Ovary (tissue), 9 donors: Measurements from ENCODE around the gene RASAL2. TPM values are rescaled to one million over a fixed set of nuclear protein-coding genes. Genes with fewer than 3 reads are reported as not detected.

ENCODE experiments used
- DNase-seq, 5 donors: peaks; one replicate each; pipeline ENCODE4 v3.0.0-alpha.2; 2019 to 2020
- H3K27ac ChIP-seq, 2 donors: fragments of 200-600 bp; one replicate each; pipeline versions ENCODE4 v1.5.1 to v1.8.0; 2019 to 2022
- H3K27me3 ChIP-seq: fragments of 200-600 bp; one replicate; pipeline ENCODE4 v1.8.0; 2022
- H3K36me3 ChIP-seq: fragments of 200-600 bp; sonication (generic); one replicate; pipeline ENCODE4 v1.5.1; 2019
- H3K4me1 ChIP-seq: one replicate; pipeline ENCODE4 v1.8.1; 2013; ENCODE audit warnings: mild to moderate bottlenecking, moderate library complexity; ENCODE audit not compliant: insufficient read depth
- H3K4me3 ChIP-seq: fragments of 200-600 bp; sonication (generic); one replicate; pipeline ENCODE4 v1.5.1; 2017
- H3K9me3 ChIP-seq, 2 donors: fragments of 200-600 bp in 1 of 2; sonication (generic) in 1 of 2; one replicate each; pipeline versions ENCODE4 v1.5.1 to v1.8.1; 2013 to 2019; ENCODE audit warnings: mild to moderate bottlenecking in 1 of 2, moderate library complexity in 1 of 2
- CTCF ChIP-seq, 3 donors: fragments of 450-650 bp in 2 of 3; fragments of 200-600 bp in 1 of 3; IDR thresholded peaks; one replicate each; pipeline versions ENCODE4 v1.5.1 to v1.8.0; 2016 to 2022; ENCODE audit warnings: antibody characterized with exemption in 3 of 3, mild to moderate bottlenecking in 1 of 3
- EP300 ChIP-seq: sonication (generic); formaldehyde crosslinking; IDR thresholded peaks from one replicate; pipeline ENCODE4 v1.6.1; 2017; ENCODE audit warnings: antibody characterized with exemption
- POLR2A ChIP-seq: fragments of 450-650 bp; IDR thresholded peaks from one replicate; pipeline ENCODE4 v1.6.1; 2017; ENCODE audit warnings: antibody characterized with exemption, mild to moderate bottlenecking, moderate library complexity
- WGBS, 3 donors: extraction: QIAGEN DNeasy Blood & Tissue Kit in 1 of 3; methylation state at CpG; one replicate each; pipeline versions ENCODE4 v1.1.5 to v1.1.7; 2013 to 2017; 5-methylcytosine and 5-hydroxymethylcytosine counted together
- intact Hi-C, 4 donors: fragments of 100-400 bp; cut with DNase I; formaldehyde crosslinking; loops; one replicate each; pipeline versions ENCODE4 v1.11.0 to v1.15.1; 2022 to 2023
- polyA plus RNA-seq, 2 donors: library from polyadenylated mRNA; stranded (reverse); fragments of 200-250 nt in 1 of 2; fragments of 350-450 nt in 1 of 2; fragmentation: Illumina TruSeq in 1 of 2; extraction: RNeasy Lipid Tissue Mini Kit (QIAGEN cat#74804) in 1 of 2; gene quantifications; one replicate each; pipeline ENCODE4 v1.2.3, GENCODE V29; 2013 to 2014
- total RNA-seq, 7 donors: library from RNA; depleted of rRNA in 2 of 7; stranded (reverse); fragments of >200 nt in 2 of 7; fragmentation: NEBNext Ultra II Directional in 3 of 7; extraction: Animal tissue kit (Norgen Biotek cat#: 25700) in 3 of 7; gene quantifications; one replicate each; pipeline versions ENCODE4 v1.1.0 to v1.2.4, GENCODE V29; 2016 to 2023
- donor health status: DM: no; HTN: no; CAD: no; lungs with moderate emphysema.
- donor health status: DM: no; HTN: no; CAD: no.
- donor health status: Bipolar disorder and iron deficiency.
- donor health status: DM: yes; HTN: yes; CAD: no.
- donor health status: DM: no; HTN: no; CAD: no.
- donor health status: DM: yes; HTN: yes; CAD: no.

Gene RASAL2
- total and polyA plus RNA-seq, 9 donors: 4.2 to 20.5 (median 11.5) TPM

GRCh38 chr1:178521241-178521640, 427.3 kb downstream of the RASAL2 start:
- Histone ChIP-seq H3K27ac (no peak overlapping the region), H3K27me3 (no peaks in the 10 kb centered on the region), H3K4me3 (no peak overlapping the region), H3K9me3 (no peaks in the 10 kb centered on the region), H3K36me3 (no peaks in the 10 kb centered on the region), H3K4me1 (no peaks in the 10 kb centered on the region)
- DNase-seq: peak in 1 of 5 donors; percentile 13
- 81 to 99% (median 96%) methylated on average over 4 of the region's 4 CpGs for WGBS, 3 donors
- TF ChIP-seq CTCF (IDR thresholded peaks at IDR 0.05) (no peak), EP300 (no peak), POLR2A (no peak)
- intact Hi-C loops: loop anchor here in 1 of 4 donors (10.0 kb wide), 1 partner anchor 854 kb away; no protein-coding TSS in a partner anchor

GRCh38 chr1:178527117-178527516, 433.2 kb downstream of the RASAL2 start:
- Histone ChIP-seq H3K9me3 (no peaks in the 10 kb centered on the region), H3K27ac (no peak overlapping the region), H3K4me1 (no peaks in the 10 kb centered on the region), H3K36me3 (no peaks in the 10 kb centered on the region), H3K27me3 (no peaks in the 10 kb centered on the region), H3K4me3 (no peak overlapping the region)
- intact Hi-C loops: loop anchor here in 1 of 4 donors (10.0 kb wide), 1 partner anchor 848 kb away; no protein-coding TSS in a partner anchor
- WGBS, 3 donors: 89 to 94% (median 93%) methylated on average over 4 of the region's 4 CpGs
- TF ChIP-seq EP300: no peak
- no peak for TF ChIP-seq POLR2A
- no peak for DNase-seq

DNA sequence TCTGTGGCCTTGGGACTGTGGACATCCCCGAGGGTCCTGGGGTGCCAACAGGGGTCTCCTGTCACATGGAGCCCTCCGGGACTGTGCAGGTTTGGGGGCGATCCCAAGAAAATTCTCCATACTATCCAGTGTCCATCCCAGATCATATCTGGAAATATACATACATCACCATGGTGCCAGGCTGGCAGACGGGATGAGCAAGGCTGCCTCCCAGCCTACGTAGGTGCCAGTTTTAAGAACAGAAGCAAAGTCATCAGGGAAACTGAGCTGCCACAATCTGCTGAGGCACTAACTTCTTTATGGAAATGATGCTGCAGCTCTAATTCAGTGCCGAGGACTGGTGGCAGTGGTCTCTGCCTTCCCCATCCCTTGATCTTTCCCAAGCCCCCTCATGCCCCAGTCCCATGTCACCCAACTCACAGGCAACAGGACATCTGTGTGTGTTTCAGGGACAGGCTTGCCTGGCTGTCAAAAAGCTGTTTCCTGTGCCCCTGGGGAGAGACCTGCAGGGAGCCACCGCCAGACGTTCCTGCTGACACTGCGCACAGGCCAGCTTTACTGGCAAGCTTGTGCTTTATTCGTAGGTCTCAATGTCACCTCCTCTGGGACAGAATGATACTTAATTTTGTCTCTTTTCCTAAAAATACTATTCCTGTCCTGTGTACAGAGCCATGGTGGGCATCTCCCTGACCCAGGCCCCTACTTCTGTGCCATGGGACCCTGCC, 434.5 kb downstream of the RASAL2 start:
- intact Hi-C loops: loop anchor here in 1 of 4 donors (10.0 kb wide), 1 partner anchor 846 kb away; no protein-coding TSS in a partner anchor
- Histone ChIP-seq H3K4me1 (no peaks in the 10 kb centered on the region), H3K4me3 (no peak overlapping the region), H3K36me3 (no peaks in the 10 kb centered on the region), H3K27ac (no peak overlapping the region), H3K27me3 (no peaks in the 10 kb centered on the region), H3K9me3 (no peaks in the 10 kb centered on the region)
- TF ChIP-seq EP300: no peak
- TF ChIP-seq CTCF (IDR thresholded peaks at IDR 0.05): no peak
- no peak for TF ChIP-seq POLR2A
- 87 to 88% (median 87%) methylated on average over 10 of the region's 10 CpGs for WGBS, 3 donors
- peak in 1 of 5 donors; percentile 23 for DNase-seq

DNA sequence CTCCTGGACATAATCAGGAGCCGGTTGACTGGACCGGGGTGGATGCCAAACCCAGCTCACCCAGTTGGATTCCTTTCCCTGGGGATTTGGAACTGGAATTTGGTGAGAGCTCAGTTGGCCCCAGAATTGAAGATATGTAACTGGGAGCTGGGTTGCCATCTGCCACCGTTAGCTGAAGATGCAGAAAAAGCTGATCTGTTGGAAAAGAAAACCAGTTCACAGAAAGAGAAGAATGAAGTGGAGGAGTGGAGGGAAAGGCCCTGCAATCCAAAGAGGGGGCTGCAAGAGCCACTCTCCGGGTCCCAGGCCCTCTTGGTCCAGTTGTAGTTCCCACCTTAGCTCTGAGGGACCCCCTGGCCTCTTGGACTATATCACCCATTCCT, 435.0 kb downstream of the RASAL2 start:
- DNase-seq: no peak
- H3K9me3 ChIP-seq: no peaks in the 10 kb centered on the region

More for the DNA sequence above, 435.0 kb downstream of the RASAL2 start:
- H3K4me3 ChIP-seq: no peak overlapping the region
- H3K27ac ChIP-seq: no peak overlapping the region
- H3K27me3 ChIP-seq: no peaks in the 10 kb centered on the region
- WGBS, 3 donors: 85 to 88% (median 85%) methylated on average over 4 of the region's 4 CpGs
- no peaks in the 10 kb centered on the region for H3K4me1 ChIP-seq
- H3K36me3 ChIP-seq: no peaks in the 10 kb centered on the region
- intact Hi-C loops: loop anchor here in 1 of 4 donors (10.0 kb wide), 1 partner anchor 846 kb away; no protein-coding TSS in a partner anchor
- TF ChIP-seq POLR2A (no peak), EP300 (no peak), CTCF (IDR thresholded peaks at IDR 0.05) (no peak)
